OCI-LY7 (cell line): ENCODE results near the gene TOM1L2.

Source experiments
- EZH2phosphoT487 ChIP-seq: fragments of 200-600 bp; sonication (generic); IDR thresholded peaks from 2 replicates; pipeline ENCODE4 v1.6.1; 2018; ENCODE audit warnings: low read depth, borderline replicate concordance, mild to moderate bottlenecking, mixed run types, antibody characterized with exemption, low read length, moderate library complexity, mixed read lengths
- TF ChIP-seq, protein P1 (sequence below): fragments of 200-600 bp; sonication (generic); conservative IDR thresholded peaks from 2 replicates; pipeline ENCODE4 v1.5.1; 2014; ENCODE audit warnings: mild to moderate bottlenecking, antibody characterized with exemption, low read length, moderate library complexity, mixed read lengths

GRCh38 chr17:17906418-17907215 lies 65.6 kb downstream of the TOM1L2 start:
- TF ChIP-seq, protein P1, sequence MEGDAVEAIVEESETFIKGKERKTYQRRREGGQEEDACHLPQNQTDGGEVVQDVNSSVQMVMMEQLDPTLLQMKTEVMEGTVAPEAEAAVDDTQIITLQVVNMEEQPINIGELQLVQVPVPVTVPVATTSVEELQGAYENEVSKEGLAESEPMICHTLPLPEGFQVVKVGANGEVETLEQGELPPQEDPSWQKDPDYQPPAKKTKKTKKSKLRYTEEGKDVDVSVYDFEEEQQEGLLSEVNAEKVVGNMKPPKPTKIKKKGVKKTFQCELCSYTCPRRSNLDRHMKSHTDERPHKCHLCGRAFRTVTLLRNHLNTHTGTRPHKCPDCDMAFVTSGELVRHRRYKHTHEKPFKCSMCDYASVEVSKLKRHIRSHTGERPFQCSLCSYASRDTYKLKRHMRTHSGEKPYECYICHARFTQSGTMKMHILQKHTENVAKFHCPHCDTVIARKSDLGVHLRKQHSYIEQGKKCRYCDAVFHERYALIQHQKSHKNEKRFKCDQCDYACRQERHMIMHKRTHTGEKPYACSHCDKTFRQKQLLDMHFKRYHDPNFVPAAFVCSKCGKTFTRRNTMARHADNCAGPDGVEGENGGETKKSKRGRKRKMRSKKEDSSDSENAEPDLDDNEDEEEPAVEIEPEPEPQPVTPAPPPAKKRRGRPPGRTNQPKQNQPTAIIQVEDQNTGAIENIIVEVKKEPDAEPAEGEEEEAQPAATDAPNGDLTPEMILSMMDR: no peak
- no peak for TF ChIP-seq EZH2phosphoT487
